ENCODE measurements around the gene PFN4. TPM values are rescaled to one million over a fixed set of nuclear protein-coding genes. Genes with fewer than 3 reads are reported as not detected.

The PFN4 gene
- total and polyA plus RNA-seq, 9 of the 15 experiments (the other 6 are each of a cell fraction or from before 2014, with no cell fraction given) = 0.07 to 0.54 (median 0.31) TPM; not detected in 2

- TF ChIP-seq VEZF1 (CRISPR knock-in tag; IDR thresholded peaks at IDR 0.05) (peak; percentile 63), KLF16 (IDR thresholded peaks at IDR 0.05) (no peak), SAP30 (IDR thresholded peaks at IDR 0.05; ENCODE audit: borderline replicate concordance, insufficient read depth, low read depth, low read length, poor library complexity, severe bottlenecking) (no peak), MAX (CRISPR knock-in tag; IDR thresholded peaks at IDR 0.05) (peak; percentile 57), LCOR (CRISPR knock-in tag; IDR thresholded peaks at IDR 0.05) (no peak; the same call in 1 of the 2 replicates), RNF219 (CRISPR knock-in tag; IDR thresholded peaks at IDR 0.05) (no peak), ZC3H8 (IDR thresholded peaks at IDR 0.05) (no peak), PPARD (CRISPR knock-in tag; IDR thresholded peaks at IDR 0.05) (no peak), JUNB (CRISPR knock-in tag; conservative IDR thresholded peaks at IDR 0.05) (no peak), ARHGAP35 (IDR thresholded peaks at IDR 0.05; ENCODE audit: partially characterized antibody) (no peak), NCOA1 (IDR thresholded peaks at IDR 0.05; ENCODE audit: low read depth) (no peak), DNMT1 (IDR thresholded peaks at IDR 0.05) (no peak), KLF13 (tag; IDR thresholded peaks at IDR 0.05; ENCODE audit: borderline replicate concordance, low read depth) (no peak), MCM7 (IDR thresholded peaks at IDR 0.05) (no peak), ZNF41 (CRISPR knock-in tag; conservative IDR thresholded peaks at IDR 0.05) (no peak), E2F8 (IDR thresholded peaks at IDR 0.05; ENCODE audit: low read depth, partially characterized antibody) (peak; percentile 68), CBFA2T2 (conservative IDR thresholded peaks at IDR 0.05) (no peak), CCAR2 (IDR thresholded peaks at IDR 0.05; ENCODE audit: low read depth, low read length) (no peak), COPS2 (conservative IDR thresholded peaks at IDR 0.05) (no peak), ZBTB12 (CRISPR knock-in tag; IDR thresholded peaks at IDR 0.05) (no peak), CREB1 (IDR thresholded peaks at IDR 0.05) (no peak), CREB1 (CRISPR knock-in tag; IDR thresholded peaks at IDR 0.05) (peak; percentile 84)
Observed at GRCh38 chr2:24084386-24085199, 38.5 kb downstream of the PFN4 start, which contains the start of gene TP53I3 (continued).
